DND-41 (cell line): ENCODE results near the gene MX1.

Source experiments
- ATAC-seq: fragments of 200-7000 bp; cut with Tn5 transposase; 3 replicates; pipeline ENCODE4 v1.9.1; 2021; ENCODE audit warnings: low read depth; ENCODE audit not compliant: insufficient read depth
- DNase-seq: peaks from one replicate; pipeline ENCODE4 v3.0.0-alpha.2; 2020
- H2AFZ ChIP-seq: 2 replicates; pipeline ENCODE4 v1.6.0; 2012; ENCODE audit warnings: low read depth, low read length
- H3K27ac ChIP-seq: 2 replicates; pipeline ENCODE4 v1.5.1; 2012; ENCODE audit warnings: low read length, inconsistent platforms
- H3K27me3 ChIP-seq: fragments of 200-600 bp; sonication (generic); 2 replicates; pipeline ENCODE4 v1.6.0; 2012; ENCODE audit warnings: low read length, mild to moderate bottlenecking, inconsistent platforms; ENCODE audit not compliant: insufficient read depth, poor library complexity
- H3K36me3 ChIP-seq: 2 replicates; pipeline ENCODE4 v1.5.1; 2012; ENCODE audit warnings: low read length, inconsistent platforms; ENCODE audit not compliant: insufficient read depth
- H3K4me1 ChIP-seq: 2 replicates; pipeline ENCODE4 v1.5.1; 2012; ENCODE audit warnings: mild to moderate bottlenecking, low read length; ENCODE audit not compliant: insufficient read depth
- H3K4me2 ChIP-seq: 2 replicates; pipeline ENCODE4 v1.6.0; 2012; ENCODE audit warnings: mild to moderate bottlenecking, moderate library complexity, low read length, inconsistent platforms; ENCODE audit not compliant: insufficient read depth
- H3K4me3 ChIP-seq, 2 experiments: fragments of 200-600 bp in 1 of 2; shearing (Covaris generic) in 1 of 2; 2 replicates each; pipeline ENCODE4 v1.5.1; 2012 to 2016; ENCODE audit warnings: inconsistent platforms in 2 of 2, low read length in 2 of 2, mild to moderate bottlenecking in 2 of 2, low read depth in 1 of 2, moderate library complexity in 1 of 2
- H3K79me2 ChIP-seq: 2 replicates; pipeline ENCODE4 v1.6.0; 2012; ENCODE audit warnings: low read length, inconsistent platforms; ENCODE audit not compliant: insufficient read depth
- H3K9ac ChIP-seq: 2 replicates; pipeline ENCODE4 v1.6.0; 2012; ENCODE audit warnings: low read depth, mild to moderate bottlenecking, inconsistent platforms, low read length, moderate library complexity
- H3K9me3 ChIP-seq: 2 replicates; pipeline ENCODE4 v1.5.1; 2012; ENCODE audit warnings: low read length, moderate library complexity, mild to moderate bottlenecking, inconsistent platforms; ENCODE audit not compliant: insufficient read depth, severe bottlenecking
- H4K20me1 ChIP-seq: 2 replicates; pipeline ENCODE4 v1.6.0; 2012; ENCODE audit warnings: low read length; ENCODE audit not compliant: insufficient read depth
- CTCF ChIP-seq: IDR thresholded peaks from 2 replicates; pipeline ENCODE4 v1.5.1; 2012; ENCODE audit warnings: borderline replicate concordance, low read length, moderate library complexity, mild to moderate bottlenecking; ENCODE audit not compliant: poor library complexity, severe bottlenecking; ENCODE audit errors: extremely low read depth
- EZH2 ChIP-seq: IDR thresholded peaks from 3 replicates; pipeline ENCODE4 v1.6.1; 2012; ENCODE audit warnings: borderline replicate concordance, low read depth, mild to moderate bottlenecking, moderate library complexity, low read length, inconsistent platforms; ENCODE audit not compliant: severe bottlenecking

Gene MX1

GRCh38 chr21:41433566-41433965, 7.5 kb downstream of the MX1 start:
- Histone ChIP-seq H3K9ac (no peak overlapping the region), H3K36me3 (no peaks in the 10 kb centered on the region; the same call in 1 of the 2 replicates), H3K27me3 (no peaks in the 10 kb centered on the region), H3K4me3 (no peak overlapping the region), H3K79me2 (no peaks in the 10 kb centered on the region), H3K4me2 (no peak overlapping the region), H2AFZ (no peak overlapping the region), H3K9me3 (peaks cover 15% of the 10 kb centered on the region), H3K4me1 (no peaks in the 10 kb centered on the region), H3K27ac (no peak overlapping the region), H4K20me1 (no peaks in the 10 kb centered on the region)
- TF ChIP-seq CTCF (no peak), EZH2 (no peak)
- no peak for DNase-seq
- ATAC-seq, result no peak

GRCh38 chr21:41435706-41436105, 9.7 kb downstream of the MX1 start:
- TF ChIP-seq EZH2, result no peak
- no peak for TF ChIP-seq CTCF
- Histone ChIP-seq H3K36me3 (no peaks in the 10 kb centered on the region; the same call in 1 of the 2 replicates), H2AFZ (no peak overlapping the region), H3K27me3 (no peaks in the 10 kb centered on the region), H3K9me3 (peaks cover 15% of the 10 kb centered on the region), H3K4me1 (no peaks in the 10 kb centered on the region), H3K79me2 (no peaks in the 10 kb centered on the region), H3K9ac (no peak overlapping the region), H3K4me3 (no peak overlapping the region), H3K4me2 (no peak overlapping the region), H3K27ac (no peak overlapping the region), H4K20me1 (no peaks in the 10 kb centered on the region)
- ATAC-seq (no peak), DNase-seq (no peak)

GRCh38 chr21:41437729-41438128, 11.7 kb downstream of the MX1 start:
- Histone ChIP-seq H3K36me3 (peaks cover 3% of the 10 kb centered on the region; the same call in 1 of the 2 replicates), H3K9ac (no peak overlapping the region), H3K27me3 (no peaks in the 10 kb centered on the region), H4K20me1 (no peaks in the 10 kb centered on the region), H3K4me2 (no peak overlapping the region), H3K9me3 (peaks cover 15% of the 10 kb centered on the region), H3K27ac (no peak overlapping the region), H2AFZ (no peak overlapping the region), H3K4me3 (no peak overlapping the region), H3K4me1 (no peaks in the 10 kb centered on the region), H3K79me2 (no peaks in the 10 kb centered on the region)
- ATAC-seq, result no peak
- TF ChIP-seq CTCF (no peak), EZH2 (no peak)
- no peak for DNase-seq
